Measurements from ENCODE around the gene KLK8. TPM values are rescaled to one million over a fixed set of nuclear protein-coding genes. Genes with fewer than 3 reads are reported as not detected.

Gene KLK8
- total RNA-seq, 1 donor from 2014 or later: not detected

DNA sequence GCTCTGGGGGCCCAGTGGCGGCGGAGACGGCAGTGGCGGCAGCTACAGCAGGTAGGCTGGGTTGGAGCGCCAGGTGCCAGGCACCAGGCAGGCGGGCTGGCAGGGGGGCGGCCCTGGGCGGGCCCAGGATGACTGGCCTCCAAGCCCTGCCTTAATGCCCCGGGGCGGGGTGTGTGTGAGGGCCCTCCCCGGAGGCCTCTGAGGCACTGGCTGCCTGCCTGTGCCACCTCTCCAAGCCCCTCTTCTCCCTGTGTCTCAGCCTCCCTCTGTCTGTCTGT is 25.1 kb upstream of the KLK8 start, which contains the start of gene KLK11:
Gene KLK11, minus strand, starts transcription at position 63 of the 278 bp plus-strand sequence. CDS start 985 bp downstream, outside the sequence.
- Mint-ChIP-seq H3K4me1 (ENCODE audit: low read depth) (no peaks in the 10 kb centered on the region), H3K27ac (no peak within 1 kb of the TSS), H3K9me3 (no peaks in the 10 kb centered on the region), H3K4me3 (ENCODE audit: low read depth) (no peak within 1 kb of the TSS), H3K27me3 (ENCODE audit: low read depth) (peaks cover 8% of the 10 kb centered on the region), H3K36me3 (ENCODE audit: low read depth) (no peaks in the 10 kb centered on the region)
- no peak for DNase-seq (ENCODE audit: low spot score)
- intact Hi-C loops (cut with micrococcal nuclease): no loop called here

DNA sequence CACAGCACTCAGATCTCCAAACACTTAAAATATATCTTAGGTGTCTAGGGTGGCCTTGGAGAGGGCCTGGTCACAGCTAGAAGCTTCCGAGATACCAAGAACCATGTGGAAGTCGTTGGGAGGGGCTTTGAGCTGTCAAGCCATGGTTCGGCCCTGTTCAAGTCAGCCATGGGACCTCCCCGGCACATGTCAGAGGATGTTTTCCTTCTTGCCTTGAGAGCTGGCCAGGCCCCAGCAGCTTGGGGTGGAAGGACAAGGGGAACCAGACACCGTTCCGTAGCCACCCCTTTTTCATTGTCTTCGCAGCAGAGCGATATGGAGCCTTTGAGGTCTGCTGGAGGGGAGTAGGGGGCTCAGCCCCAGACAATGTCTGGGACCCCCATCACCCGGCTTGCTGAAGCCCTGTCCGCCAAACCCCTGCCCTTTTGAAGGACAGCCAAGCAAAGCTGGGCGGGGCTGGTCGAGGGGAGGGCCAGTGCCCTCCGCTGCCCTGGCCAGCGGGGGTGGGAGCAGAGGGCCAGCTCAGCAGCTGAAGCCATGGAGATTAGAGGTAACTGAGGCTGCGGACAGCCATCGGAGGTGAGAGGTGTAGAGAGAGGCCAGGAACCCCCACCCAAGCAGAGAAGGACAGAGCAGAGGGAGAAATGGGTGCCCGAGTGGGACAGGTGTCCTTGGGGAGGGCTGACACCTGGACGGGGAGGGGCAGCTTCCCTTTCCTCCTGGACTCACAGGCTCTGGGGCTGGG is 24.6 kb upstream of the KLK8 start:
- no peak overlapping the region for H3K27ac Mint-ChIP-seq
- H3K27me3 Mint-ChIP-seq (ENCODE audit: low read depth): peaks cover 8% of the 10 kb centered on the region
- H3K36me3 Mint-ChIP-seq (ENCODE audit: low read depth): no peaks in the 10 kb centered on the region
- intact Hi-C loops (cut with micrococcal nuclease): no loop called here
- DNase-seq (ENCODE audit: low spot score): no peak
- no peaks in the 10 kb centered on the region for H3K4me1 Mint-ChIP-seq (ENCODE audit: low read depth)
- H3K4me3 Mint-ChIP-seq (ENCODE audit: low read depth): no peak overlapping the region
- no peaks in the 10 kb centered on the region for H3K9me3 Mint-ChIP-seq

DNA sequence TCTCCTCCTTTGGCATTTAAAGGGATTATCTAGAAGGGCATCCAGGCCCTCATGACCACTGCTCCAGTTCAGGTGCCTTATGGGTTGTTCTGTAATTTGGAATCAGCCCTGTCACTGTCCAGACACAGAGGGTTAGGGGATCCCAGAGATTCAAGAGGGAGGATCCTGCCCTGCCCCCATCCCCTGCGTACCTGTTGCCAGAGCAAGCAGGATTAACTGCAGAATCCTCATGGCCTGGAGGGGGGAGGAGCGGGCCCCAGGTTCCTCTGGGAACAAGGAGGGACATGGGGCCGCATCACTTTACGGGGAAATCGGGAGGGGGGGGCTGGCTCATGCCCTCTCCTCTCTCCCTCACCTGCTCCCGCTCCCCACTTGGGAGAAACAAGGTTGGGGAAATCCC is 24.0 kb upstream of the KLK8 start:
- no peaks in the 10 kb centered on the region for H3K4me1 Mint-ChIP-seq (ENCODE audit: low read depth)
- H3K36me3 Mint-ChIP-seq (ENCODE audit: low read depth): no peaks in the 10 kb centered on the region
- no peak for DNase-seq (ENCODE audit: low spot score)
- no peak overlapping the region for H3K4me3 Mint-ChIP-seq (ENCODE audit: low read depth)
- no peaks in the 10 kb centered on the region for H3K9me3 Mint-ChIP-seq
- H3K27me3 Mint-ChIP-seq (ENCODE audit: low read depth): peaks cover 9% of the 10 kb centered on the region
- intact Hi-C loops (cut with micrococcal nuclease): no loop called here
- H3K27ac Mint-ChIP-seq: no peak overlapping the region

DNA sequence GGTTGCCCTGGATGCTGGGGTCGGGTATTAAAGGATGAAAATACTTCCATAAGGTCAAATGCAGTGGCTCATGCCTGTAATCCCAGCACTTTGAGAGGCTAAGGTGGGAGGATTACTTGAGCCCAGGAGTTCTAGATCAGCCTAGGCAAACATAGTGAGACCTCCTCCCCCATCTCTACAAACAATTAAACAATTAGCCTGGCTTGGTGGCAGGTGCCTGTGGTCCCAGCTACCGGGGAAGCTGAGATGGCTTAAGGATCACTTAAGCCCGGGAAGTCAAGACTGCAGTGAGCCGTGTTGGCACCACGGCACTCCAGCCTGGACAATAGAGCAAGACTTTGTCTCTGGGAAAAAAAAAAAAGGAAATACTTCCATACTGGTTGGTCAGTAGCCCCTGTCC is 23.5 kb upstream of the KLK8 start:
- DNase-seq (ENCODE audit: low spot score): no peak
- Mint-ChIP-seq H3K4me1 (ENCODE audit: low read depth) (peaks cover under 1% of the 10 kb centered on the region), H3K9me3 (no peaks in the 10 kb centered on the region), H3K27me3 (ENCODE audit: low read depth) (peaks cover 14% of the 10 kb centered on the region), H3K4me3 (ENCODE audit: low read depth) (no peak overlapping the region), H3K36me3 (ENCODE audit: low read depth) (no peaks in the 10 kb centered on the region), H3K27ac (no peak overlapping the region)
- intact Hi-C loops (cut with micrococcal nuclease): no loop called here

DNA sequence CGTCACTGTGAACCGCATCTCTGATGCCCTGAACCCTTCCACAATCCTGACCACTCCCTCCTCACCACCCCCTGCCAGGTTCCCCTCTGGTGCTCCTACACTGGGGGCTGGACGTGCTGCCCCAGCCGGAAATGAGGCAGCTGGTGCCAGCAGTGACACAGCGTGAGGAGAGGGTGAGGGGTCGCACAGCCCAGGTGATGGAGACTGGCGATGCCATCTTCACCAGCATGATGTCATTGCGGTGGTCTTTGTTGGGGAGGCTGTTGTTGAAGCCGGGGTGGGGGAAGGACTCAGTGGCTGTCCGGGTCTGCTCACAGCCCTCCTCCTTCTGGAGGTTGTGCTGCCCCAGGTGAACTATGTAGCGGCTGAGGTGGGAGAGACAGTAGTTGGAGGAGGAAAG is 22.5 kb upstream of the KLK8 start:
- H3K4me3 Mint-ChIP-seq (ENCODE audit: low read depth): no peak overlapping the region
- no peak for DNase-seq (ENCODE audit: low spot score)
- intact Hi-C loops (cut with micrococcal nuclease): no loop called here
- H3K27ac Mint-ChIP-seq: no peak overlapping the region
- H3K4me1 Mint-ChIP-seq (ENCODE audit: low read depth): peaks cover 4% of the 10 kb centered on the region
- no peaks in the 10 kb centered on the region for H3K9me3 Mint-ChIP-seq
- no peaks in the 10 kb centered on the region for H3K36me3 Mint-ChIP-seq (ENCODE audit: low read depth)
- H3K27me3 Mint-ChIP-seq (ENCODE audit: low read depth): peaks cover 23% of the 10 kb centered on the region

DNA sequence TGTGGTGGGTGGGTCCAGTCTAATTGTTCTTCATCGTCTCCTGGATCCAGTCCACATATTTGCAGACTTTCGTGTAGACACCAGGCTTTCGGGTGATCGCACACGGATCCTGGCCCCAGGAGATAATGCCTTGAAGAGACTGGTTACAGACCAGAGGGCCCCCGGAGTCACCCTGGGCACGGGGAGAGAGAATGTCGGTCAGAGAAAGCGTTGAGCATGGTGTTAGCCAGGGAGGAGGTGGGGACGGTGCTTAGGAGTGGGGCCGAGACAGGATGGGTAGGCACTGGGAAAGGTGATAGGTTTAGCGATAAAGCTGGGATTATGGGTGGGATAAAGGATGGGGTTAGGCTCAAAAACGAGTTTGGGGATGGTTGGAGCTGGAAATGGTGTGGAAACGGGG is 21.1 kb upstream of the KLK8 start:
- intact Hi-C loops (cut with micrococcal nuclease): no loop called here
- no peaks in the 10 kb centered on the region for H3K36me3 Mint-ChIP-seq (ENCODE audit: low read depth)
- no peaks in the 10 kb centered on the region for H3K9me3 Mint-ChIP-seq
- DNase-seq (ENCODE audit: low spot score): no peak
- H3K27ac Mint-ChIP-seq: no peak overlapping the region
- H3K27me3 Mint-ChIP-seq (ENCODE audit: low read depth): peaks cover 32% of the 10 kb centered on the region
- no peak overlapping the region for H3K4me3 Mint-ChIP-seq (ENCODE audit: low read depth)
- peaks cover 4% of the 10 kb centered on the region for H3K4me1 Mint-ChIP-seq (ENCODE audit: low read depth)

DNA sequence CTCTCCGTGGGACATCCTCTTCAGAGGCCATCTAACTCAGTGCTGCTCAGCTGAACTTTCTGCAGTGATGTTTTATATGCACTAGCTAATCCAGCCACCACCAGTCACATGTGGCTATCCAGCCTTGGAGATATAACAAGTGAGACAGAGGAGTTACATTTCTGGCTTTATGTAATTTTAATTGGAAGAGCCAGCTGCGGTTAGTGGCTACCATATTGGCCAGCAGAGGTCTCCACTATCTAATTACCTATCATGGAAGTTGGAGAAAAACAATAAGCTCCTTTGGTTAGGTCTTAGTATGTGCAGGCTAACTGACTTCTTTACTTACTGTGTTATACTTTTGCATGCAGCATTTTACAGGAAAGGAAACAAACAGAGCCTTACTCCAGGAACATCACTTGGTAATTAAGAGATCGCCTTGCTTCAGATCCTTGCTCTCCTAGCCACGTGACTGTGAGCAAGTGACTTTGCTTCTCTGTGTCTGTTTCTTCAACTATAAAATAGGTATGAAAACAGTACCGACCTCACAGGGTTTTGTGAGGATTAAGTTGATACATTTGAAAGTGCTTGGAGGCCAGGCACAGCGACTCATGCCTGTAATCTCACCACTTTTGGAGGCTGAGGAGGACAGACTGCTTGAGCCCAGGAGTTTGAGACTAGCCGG is 19.7 kb upstream of the KLK8 start:
- H3K9me3 Mint-ChIP-seq: no peaks in the 10 kb centered on the region
- no peak overlapping the region for H3K4me3 Mint-ChIP-seq (ENCODE audit: low read depth)
- DNase-seq (ENCODE audit: low spot score): no peak
- intact Hi-C loops (cut with micrococcal nuclease): no loop called here
- H3K4me1 Mint-ChIP-seq (ENCODE audit: low read depth): peaks cover 4% of the 10 kb centered on the region
- no peaks in the 10 kb centered on the region for H3K36me3 Mint-ChIP-seq (ENCODE audit: low read depth)
- H3K27me3 Mint-ChIP-seq (ENCODE audit: low read depth): peaks cover 41% of the 10 kb centered on the region
- no peak overlapping the region for H3K27ac Mint-ChIP-seq

DNA sequence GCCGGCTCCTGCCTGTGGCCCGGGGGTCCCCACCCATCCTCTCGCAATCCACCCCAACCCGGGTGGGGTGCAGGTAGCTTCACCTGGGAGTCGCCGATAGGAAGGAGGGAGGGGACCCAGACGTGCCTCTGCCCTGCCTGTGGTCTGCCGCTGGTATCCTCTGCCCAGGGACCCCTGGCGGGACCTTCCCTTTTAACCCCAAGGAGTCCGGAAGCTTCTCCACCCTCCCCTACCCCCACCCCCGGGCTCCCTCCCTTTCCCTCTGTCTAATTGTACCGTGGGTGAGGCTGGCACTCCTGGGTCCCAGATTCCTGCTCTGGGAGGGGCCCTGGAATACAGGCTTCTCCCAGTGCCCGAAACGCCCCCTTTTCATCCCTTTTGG is 18.1 kb upstream of the KLK8 start, which contains the start of gene KLK10:
Gene KLK10, minus strand, starts transcription at position 166 of the 382 bp plus-strand sequence. CDS start 579 bp downstream, outside the sequence.
- intact Hi-C loops (cut with micrococcal nuclease): no loop called here
- peaks cover 6% of the 10 kb centered on the region for H3K4me1 Mint-ChIP-seq (ENCODE audit: low read depth)

DNA sequence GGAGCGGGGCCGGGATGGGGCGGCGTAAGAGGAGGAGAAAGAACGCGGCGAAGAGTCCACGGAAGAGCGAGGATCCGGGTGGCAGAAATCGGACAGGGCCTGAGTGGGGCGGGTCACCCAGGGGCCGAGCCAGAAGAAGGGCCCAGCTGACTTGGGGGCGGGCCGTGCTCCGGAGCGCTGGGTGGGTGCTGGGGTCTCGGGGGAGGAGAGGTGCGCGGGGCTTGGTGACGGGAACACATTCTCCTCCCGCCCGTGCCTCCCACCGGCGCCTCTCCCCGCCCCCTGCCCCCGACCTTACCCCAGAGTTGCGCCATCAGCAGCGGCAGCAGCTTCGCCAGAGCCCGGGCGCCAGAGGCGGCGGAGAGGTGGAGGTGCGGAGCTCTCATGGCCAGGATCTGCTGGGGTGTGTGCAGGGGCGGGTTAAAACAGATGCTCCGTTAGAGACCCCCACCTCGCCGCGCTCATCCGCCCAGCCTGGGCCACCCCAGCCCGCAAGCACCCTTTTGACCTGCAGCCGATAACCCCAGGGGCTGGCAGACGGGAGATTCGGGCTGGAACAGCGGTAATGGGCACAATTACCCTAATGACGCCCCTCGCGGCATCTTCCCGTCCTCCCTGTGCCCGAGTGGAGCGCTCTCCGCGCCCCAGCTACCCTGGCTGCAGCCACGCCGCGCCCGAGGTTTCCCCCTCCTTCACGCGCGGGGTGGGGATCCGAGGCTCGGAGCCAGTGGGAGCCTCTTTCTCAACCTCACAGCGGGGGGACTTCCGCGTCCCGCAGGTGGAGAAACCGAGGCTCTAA is 17.5 kb upstream of the KLK8 start:
- intact Hi-C loops (cut with micrococcal nuclease): no loop called here

More for the DNA sequence above, 18.1 kb upstream of the KLK8 start, which contains the start of gene KLK10:
- H3K9me3 Mint-ChIP-seq: no peaks in the 10 kb centered on the region
- no peak for DNase-seq (ENCODE audit: low spot score)
- H3K4me3 Mint-ChIP-seq (ENCODE audit: low read depth): no peak within 1 kb of the TSS
- no peaks in the 10 kb centered on the region for H3K36me3 Mint-ChIP-seq (ENCODE audit: low read depth)
- H3K27ac Mint-ChIP-seq: no peak within 1 kb of the TSS
- peaks cover 48% of the 10 kb centered on the region for H3K27me3 Mint-ChIP-seq (ENCODE audit: low read depth)

DNA sequence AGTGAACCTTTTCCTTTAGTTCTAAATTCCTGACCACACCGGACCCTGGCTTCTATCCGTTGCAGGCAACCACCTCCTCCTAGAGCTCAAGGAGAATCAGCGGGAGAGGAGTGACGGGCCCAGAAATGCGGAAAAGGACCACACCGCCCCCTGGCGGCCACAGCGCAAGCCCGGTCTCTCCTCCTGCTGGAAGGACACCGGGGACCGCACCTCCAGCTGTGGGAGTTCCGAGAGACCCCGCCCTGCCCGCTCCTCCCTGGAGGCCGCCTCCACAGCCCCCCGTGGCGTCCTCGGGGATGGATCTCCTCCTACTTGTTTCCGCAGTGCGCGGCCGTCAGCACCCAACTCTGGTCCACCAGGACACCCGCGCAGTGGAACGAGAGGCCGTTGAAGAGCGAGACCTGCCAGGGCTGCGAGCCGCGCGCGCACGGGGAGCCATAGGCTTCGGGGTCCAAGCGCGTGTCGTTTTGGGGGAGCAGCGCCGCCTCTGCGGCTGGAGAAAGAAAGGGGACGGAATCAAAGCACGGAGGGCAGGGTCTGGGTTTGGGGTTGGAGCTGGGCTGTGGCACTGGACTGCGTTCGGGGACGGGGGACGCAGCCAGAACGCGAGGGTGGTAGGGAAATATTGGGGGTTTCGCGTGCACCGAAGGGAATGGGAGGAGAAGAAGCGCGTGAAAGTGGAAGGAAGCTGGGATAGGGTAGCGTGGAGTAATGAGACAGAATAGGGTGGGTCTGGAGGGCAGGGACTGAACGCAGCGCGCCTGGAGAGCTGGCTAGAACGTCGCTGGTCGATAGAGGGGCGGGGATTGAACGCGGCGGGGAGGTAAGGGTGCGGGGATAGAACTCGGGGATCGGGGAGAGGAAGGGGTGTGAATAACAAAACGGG is 15.6 kb upstream of the KLK8 start:
- H3K4me1 Mint-ChIP-seq (ENCODE audit: low read depth): peaks cover 12% of the 10 kb centered on the region
- DNase-seq (ENCODE audit: low spot score): no peak
- no peak overlapping the region for H3K4me3 Mint-ChIP-seq (ENCODE audit: low read depth)
- no peaks in the 10 kb centered on the region for H3K9me3 Mint-ChIP-seq
- intact Hi-C loops (cut with micrococcal nuclease): no loop called here
- H3K27ac Mint-ChIP-seq: no peak overlapping the region
- H3K36me3 Mint-ChIP-seq (ENCODE audit: low read depth): no peaks in the 10 kb centered on the region
- H3K27me3 Mint-ChIP-seq (ENCODE audit: low read depth): peaks cover 43% of the 10 kb centered on the region

More for the DNA sequence above, 17.5 kb upstream of the KLK8 start:
- H3K9me3 Mint-ChIP-seq: no peaks in the 10 kb centered on the region
- H3K4me1 Mint-ChIP-seq (ENCODE audit: low read depth): peaks cover 11% of the 10 kb centered on the region
- no peaks in the 10 kb centered on the region for H3K36me3 Mint-ChIP-seq (ENCODE audit: low read depth)
- DNase-seq (ENCODE audit: low spot score): no peak
- H3K4me3 Mint-ChIP-seq (ENCODE audit: low read depth): no peak overlapping the region
- H3K27me3 Mint-ChIP-seq (ENCODE audit: low read depth): peaks cover 48% of the 10 kb centered on the region
- H3K27ac Mint-ChIP-seq: no peak overlapping the region

DNA sequence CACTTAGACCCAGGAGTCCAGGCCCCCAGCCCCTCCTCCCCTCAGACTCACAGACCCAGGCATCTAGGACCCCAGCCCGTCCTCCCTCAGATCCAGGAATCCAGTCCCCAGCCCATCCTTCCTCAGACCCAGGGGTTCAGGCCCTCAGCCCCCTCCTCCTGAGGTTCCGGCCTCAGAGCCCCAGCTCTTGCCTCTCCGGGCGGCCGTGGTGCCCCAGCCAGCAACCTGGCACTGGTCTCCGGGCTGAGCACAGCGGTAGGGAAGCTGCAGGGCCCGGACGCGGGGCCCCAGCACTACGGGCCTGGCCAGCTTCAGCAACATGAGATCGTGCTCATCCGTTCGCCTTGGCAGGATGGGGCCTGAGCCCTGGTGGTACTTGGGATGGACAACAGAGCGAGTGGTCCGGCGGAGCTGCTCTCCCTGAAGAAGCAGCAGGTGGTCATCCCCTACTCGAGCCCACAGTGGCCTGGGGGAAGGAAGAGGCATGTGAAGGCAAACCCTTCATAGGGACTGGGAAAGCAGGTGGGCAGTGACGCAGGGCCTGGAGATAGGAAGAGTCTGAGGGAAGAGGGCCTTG is 14.4 kb upstream of the KLK8 start:
- H3K9me3 Mint-ChIP-seq: no peaks in the 10 kb centered on the region
- intact Hi-C loops (cut with micrococcal nuclease): no loop called here

DNA sequence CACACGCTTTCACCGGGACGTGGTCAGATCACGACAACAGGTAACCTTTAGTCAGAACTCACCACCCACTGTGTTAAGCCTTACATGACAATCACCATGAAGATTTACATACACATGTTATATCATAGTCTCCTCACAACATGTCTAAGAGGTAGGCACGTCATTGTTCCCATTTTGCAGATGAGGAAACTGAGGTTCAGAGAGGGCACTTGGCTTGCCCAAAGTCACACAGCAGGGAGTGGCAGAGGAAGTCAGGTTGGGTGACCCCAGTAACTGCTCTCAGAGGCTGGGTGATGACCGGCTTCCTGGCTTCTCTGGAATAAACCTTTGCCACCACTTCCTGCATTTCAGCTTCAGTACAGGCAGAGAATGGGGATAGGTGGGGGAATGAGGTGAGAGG is 12.8 kb upstream of the KLK8 start:
- no peak for DNase-seq (ENCODE audit: low spot score)
- Mint-ChIP-seq H3K27me3 (ENCODE audit: low read depth) (peaks cover 33% of the 10 kb centered on the region), H3K4me1 (ENCODE audit: low read depth) (peaks cover 9% of the 10 kb centered on the region), H3K4me3 (ENCODE audit: low read depth) (no peak overlapping the region), H3K27ac (no peak overlapping the region), H3K9me3 (no peaks in the 10 kb centered on the region), H3K36me3 (ENCODE audit: low read depth) (no peaks in the 10 kb centered on the region)
- intact Hi-C loops (cut with micrococcal nuclease): no loop called here

More for the DNA sequence above, 14.4 kb upstream of the KLK8 start:
- no peak for DNase-seq (ENCODE audit: low spot score)
- H3K36me3 Mint-ChIP-seq (ENCODE audit: low read depth): no peaks in the 10 kb centered on the region
- no peak overlapping the region for H3K27ac Mint-ChIP-seq
- H3K27me3 Mint-ChIP-seq (ENCODE audit: low read depth): peaks cover 43% of the 10 kb centered on the region
- H3K4me3 Mint-ChIP-seq (ENCODE audit: low read depth): no peak overlapping the region
- H3K4me1 Mint-ChIP-seq (ENCODE audit: low read depth): peaks cover 12% of the 10 kb centered on the region
